ENCODE results near the gene OLFML2A. TPM values are rescaled to one million over a fixed set of nuclear protein-coding genes. Genes with fewer than 3 reads are reported as not detected.

OLFML2A gene
- total and polyA plus RNA-seq, 8 donors = 0.95 to 8.6 (median 6.1) TPM

- ATAC-seq = no peak
- H3K27ac ChIP-seq = no peak overlapping the region
- intact Hi-C loops (cut with DNase I) = no loop called here
- WGBS, 2 donors = 58 to 71% methylated on average over 2 of the region's 2 CpGs
- H3K4me1 ChIP-seq = no peaks in the 10 kb centered on the region
- H3K36me3 ChIP-seq = no peaks in the 10 kb centered on the region
- no peaks in the 10 kb centered on the region for H3K9me3 ChIP-seq
- H3K4me3 ChIP-seq = no peak overlapping the region
- TF ChIP-seq CTCF (IDR thresholded peaks at IDR 0.05) = no peak
- H3K27me3 ChIP-seq = no peaks in the 10 kb centered on the region
- FAIRE-seq = no peak
- DNase-seq = no peak
These were observed 37.6 kb upstream of the OLFML2A start for GRCh38 chr9:124739360-124739759.

- 88 to 93% methylated on average over 4 of the region's 4 CpGs for WGBS, 2 donors
- H3K9me3 ChIP-seq = no peaks in the 10 kb centered on the region
- FAIRE-seq = no peak
- H3K36me3 ChIP-seq = no peaks in the 10 kb centered on the region
- no peak for ATAC-seq
- intact Hi-C loops (cut with DNase I) = no loop called here
- no peak for DNase-seq
- TF ChIP-seq CTCF (IDR thresholded peaks at IDR 0.05) = no peak
- no peak overlapping the region for H3K4me3 ChIP-seq
- H3K27me3 ChIP-seq = no peaks in the 10 kb centered on the region
- H3K4me1 ChIP-seq = no peaks in the 10 kb centered on the region
- no peak overlapping the region for H3K27ac ChIP-seq
These were observed 35.8 kb upstream of the OLFML2A start for GRCh38 chr9:124741149-124741548.

- intact Hi-C loops (cut with DNase I) = no loop called here
- H3K36me3 ChIP-seq = no peaks in the 10 kb centered on the region
- 58 to 70% methylated on average over 4 of the region's 4 CpGs for WGBS, 2 donors
- H3K9me3 ChIP-seq = no peaks in the 10 kb centered on the region
- no peak overlapping the region for H3K4me3 ChIP-seq
- no peak for TF ChIP-seq CTCF (IDR thresholded peaks at IDR 0.05)
- no peak overlapping the region for H3K27ac ChIP-seq
- DNase-seq (no peak), ATAC-seq (no peak), FAIRE-seq (no peak)
- no peaks in the 10 kb centered on the region for H3K4me1 ChIP-seq
- H3K27me3 ChIP-seq = no peaks in the 10 kb centered on the region
These were observed 35.3 kb upstream of the OLFML2A start for GRCh38 chr9:124741662-124742061.

GRCh38 chr9:124742940-124743339 lies 34.0 kb upstream of the OLFML2A start:
- FAIRE-seq (no peak), DNase-seq (no peak), ATAC-seq (no peak)
- H3K9me3 ChIP-seq = no peaks in the 10 kb centered on the region
- no peak for TF ChIP-seq CTCF (IDR thresholded peaks at IDR 0.05)
- H3K36me3 ChIP-seq = no peaks in the 10 kb centered on the region
- H3K4me3 ChIP-seq = no peak overlapping the region
- H3K27me3 ChIP-seq = no peaks in the 10 kb centered on the region
- no peaks in the 10 kb centered on the region for H3K4me1 ChIP-seq
- intact Hi-C loops (cut with DNase I) = no loop called here
- H3K27ac ChIP-seq = no peak overlapping the region

GRCh38 chr9:124743686-124744348 lies 33.1 kb upstream of the OLFML2A start:
- FAIRE-seq = no peak
- 75 to 80% methylated on average over 5 of the region's 5 CpGs for WGBS, 2 donors
- no peak for ATAC-seq

More at GRCh38 chr9:124743686-124744348, 33.1 kb upstream of the OLFML2A start:
- Histone ChIP-seq H3K27me3 (no peaks in the 10 kb centered on the region), H3K27ac (no peak overlapping the region), H3K9me3 (no peaks in the 10 kb centered on the region), H3K4me1 (no peaks in the 10 kb centered on the region), H3K36me3 (no peaks in the 10 kb centered on the region), H3K4me3 (no peak overlapping the region)
- TF ChIP-seq CTCF (IDR thresholded peaks at IDR 0.05) = no peak
- no peak for DNase-seq
- intact Hi-C loops (cut with DNase I) = no loop called here

Measured in pancreas (tissue), 10 donors.